Measurements from ENCODE around the gene FRMD4A.

The FRMD4A gene

GRCh38 chr10:13920465-13920864 is 410.3 kb downstream of the FRMD4A start:
- Histone ChIP-seq H3K4me2 (ENCODE audit: low read depth, low read length) (no peak overlapping the region), H3K9ac (ENCODE audit: low read length) (no peak overlapping the region), H3K9me3 (replicated peaks; ENCODE audit: insufficient read depth, low read length) (no peaks in the 10 kb centered on the region), H3K36me3 (replicated peaks; ENCODE audit: insufficient read depth, low read length) (no peaks in the 10 kb centered on the region), H3K4me3 (ENCODE audit: low read length) (no peak overlapping the region), H3K27ac (ENCODE audit: low read length) (no peak overlapping the region), H3K79me2 (ENCODE audit: low read length) (no peaks in the 10 kb centered on the region), H2AFZ (ENCODE audit: low read length) (no peak overlapping the region), H4K20me1 (ENCODE audit: insufficient read depth, low read length) (no peaks in the 10 kb centered on the region), H3K27me3 (replicated peaks; ENCODE audit: insufficient read depth, low read length) (no peaks in the 10 kb centered on the region), H3F3A (ENCODE audit: insufficient read depth, low read length) (no peaks in the 10 kb centered on the region), H3K9me2 (replicated peaks; ENCODE audit: insufficient read depth, low read length) (no peaks in the 10 kb centered on the region), H3K4me1 (ENCODE audit: low read length) (no peaks in the 10 kb centered on the region)
- DNase-seq = no peak
- TF ChIP-seq EZH2 (optimal IDR thresholded peaks at IDR 0.05; ENCODE audit: low read depth, low read length) = no peak
- TF ChIP-seq CTCF (IDR thresholded peaks at IDR 0.05; ENCODE audit: low read length) = no peak
- TF ChIP-seq EZH2phosphoT487 (IDR thresholded peaks at IDR 0.05; ENCODE audit: low read length) = no peak

- H3K4me3 ChIP-seq (ENCODE audit: low read length) = no peak overlapping the region
- TF ChIP-seq EZH2 (optimal IDR thresholded peaks at IDR 0.05; ENCODE audit: low read depth, low read length) = no peak
- no peak for TF ChIP-seq EZH2phosphoT487 (IDR thresholded peaks at IDR 0.05; ENCODE audit: low read length)
- TF ChIP-seq CTCF (IDR thresholded peaks at IDR 0.05; ENCODE audit: low read length) = no peak
- no peaks in the 10 kb centered on the region for H4K20me1 ChIP-seq (ENCODE audit: insufficient read depth, low read length)
- no peak overlapping the region for H3K9ac ChIP-seq (ENCODE audit: low read length)
- DNase-seq = no peak
- H3K27me3 ChIP-seq (replicated peaks; ENCODE audit: insufficient read depth, low read length) = no peaks in the 10 kb centered on the region
- no peaks in the 10 kb centered on the region for H3K9me2 ChIP-seq (replicated peaks; ENCODE audit: insufficient read depth, low read length)
- H3F3A ChIP-seq (ENCODE audit: insufficient read depth, low read length) = no peaks in the 10 kb centered on the region
- no peak overlapping the region for H3K27ac ChIP-seq (ENCODE audit: low read length)
- H3K4me2 ChIP-seq (ENCODE audit: low read depth, low read length) = no peak overlapping the region
- no peaks in the 10 kb centered on the region for H3K4me1 ChIP-seq (ENCODE audit: low read length)
- H3K79me2 ChIP-seq (ENCODE audit: low read length) = no peaks in the 10 kb centered on the region
- H3K36me3 ChIP-seq (replicated peaks; ENCODE audit: insufficient read depth, low read length) = no peaks in the 10 kb centered on the region
- no peak overlapping the region for H2AFZ ChIP-seq (ENCODE audit: low read length)
- no peaks in the 10 kb centered on the region for H3K9me3 ChIP-seq (replicated peaks; ENCODE audit: insufficient read depth, low read length)
Measured at GRCh38 chr10:13920031-13920430, 410.7 kb downstream of the FRMD4A start.

DNA sequence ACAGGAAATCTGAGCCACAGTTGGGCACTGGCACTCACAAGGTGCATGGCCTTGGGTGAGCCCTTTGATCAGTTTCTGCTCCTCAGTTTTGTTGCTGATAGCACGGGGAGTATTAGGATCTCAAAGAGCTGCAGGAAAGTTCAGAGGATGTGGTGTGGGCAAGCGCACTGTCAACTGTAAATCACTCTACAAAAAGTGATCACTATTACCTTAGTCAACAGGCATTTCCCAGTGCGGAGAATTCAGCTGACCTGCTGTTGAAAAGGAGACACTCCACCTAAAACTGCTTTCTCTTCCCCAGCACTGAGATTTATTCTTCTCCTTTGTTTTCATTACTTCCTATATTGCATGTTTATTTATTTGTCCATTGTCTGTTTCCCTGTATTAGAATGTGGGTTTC is 412.9 kb downstream of the FRMD4A start:
- H3K36me3 ChIP-seq (replicated peaks; ENCODE audit: insufficient read depth, low read length) = no peaks in the 10 kb centered on the region
- no peak for DNase-seq

More for the DNA sequence above, 412.9 kb downstream of the FRMD4A start:
- Histone ChIP-seq H3K9me2 (replicated peaks; ENCODE audit: insufficient read depth, low read length) (no peaks in the 10 kb centered on the region), H3K79me2 (ENCODE audit: low read length) (no peaks in the 10 kb centered on the region), H3K27me3 (replicated peaks; ENCODE audit: insufficient read depth, low read length) (no peaks in the 10 kb centered on the region), H4K20me1 (ENCODE audit: insufficient read depth, low read length) (no peaks in the 10 kb centered on the region), H3K9me3 (replicated peaks; ENCODE audit: insufficient read depth, low read length) (no peaks in the 10 kb centered on the region), H3K4me1 (ENCODE audit: low read length) (no peaks in the 10 kb centered on the region), H3K4me2 (ENCODE audit: low read depth, low read length) (no peak overlapping the region), H3K4me3 (ENCODE audit: low read length) (no peak overlapping the region), H3F3A (ENCODE audit: insufficient read depth, low read length) (no peaks in the 10 kb centered on the region), H3K27ac (ENCODE audit: low read length) (no peak overlapping the region), H2AFZ (ENCODE audit: low read length) (no peak overlapping the region), H3K9ac (ENCODE audit: low read length) (no peak overlapping the region)
- TF ChIP-seq CTCF (IDR thresholded peaks at IDR 0.05; ENCODE audit: low read length) = no peak

All from MM.1S (cell line).